HUES48 (cell line): ENCODE results near the gene WNK2.

Source experiments
- H3K27ac ChIP-seq: one replicate; pipeline ENCODE4 v1.7.0; 2013; ENCODE audit warnings: low read depth, low read length, inconsistent platforms
- H3K27me3 ChIP-seq: 2 replicates; pipeline ENCODE4 v1.6.1; 2013; ENCODE audit warnings: mild to moderate bottlenecking, low read length; ENCODE audit not compliant: control insufficient read depth, insufficient read depth
- H3K36me3 ChIP-seq: 2 replicates; pipeline ENCODE4 v1.6.1; 2013; ENCODE audit warnings: low read length; ENCODE audit not compliant: control insufficient read depth, insufficient read depth
- H3K4me1 ChIP-seq: 2 replicates; pipeline ENCODE4 v1.6.1; 2013; ENCODE audit warnings: mild to moderate bottlenecking, low read length; ENCODE audit not compliant: control insufficient read depth, insufficient read depth
- H3K4me3 ChIP-seq: 2 replicates; pipeline ENCODE4 v1.5.1; 2013; ENCODE audit warnings: mild to moderate bottlenecking, low read depth, low read length
- H3K9ac ChIP-seq: 2 replicates; pipeline ENCODE4 v1.6.1; 2013; ENCODE audit warnings: mild to moderate bottlenecking, low read depth, low read length, moderate library complexity
- H3K9me3 ChIP-seq: 2 replicates; pipeline ENCODE4 v1.6.1; 2013; ENCODE audit warnings: low read length; ENCODE audit not compliant: control insufficient read depth, insufficient read depth

Gene WNK2

GRCh38 chr9:93302586-93303257, 118.8 kb downstream of the WNK2 start:
- Histone ChIP-seq H3K9ac (no peak overlapping the region), H3K4me3 (no peak overlapping the region), H3K27me3 (no peaks in the 10 kb centered on the region), H3K4me1 (no peaks in the 10 kb centered on the region), H3K27ac (no peak overlapping the region), H3K36me3 (no peaks in the 10 kb centered on the region), H3K9me3 (no peaks in the 10 kb centered on the region)

DNA sequence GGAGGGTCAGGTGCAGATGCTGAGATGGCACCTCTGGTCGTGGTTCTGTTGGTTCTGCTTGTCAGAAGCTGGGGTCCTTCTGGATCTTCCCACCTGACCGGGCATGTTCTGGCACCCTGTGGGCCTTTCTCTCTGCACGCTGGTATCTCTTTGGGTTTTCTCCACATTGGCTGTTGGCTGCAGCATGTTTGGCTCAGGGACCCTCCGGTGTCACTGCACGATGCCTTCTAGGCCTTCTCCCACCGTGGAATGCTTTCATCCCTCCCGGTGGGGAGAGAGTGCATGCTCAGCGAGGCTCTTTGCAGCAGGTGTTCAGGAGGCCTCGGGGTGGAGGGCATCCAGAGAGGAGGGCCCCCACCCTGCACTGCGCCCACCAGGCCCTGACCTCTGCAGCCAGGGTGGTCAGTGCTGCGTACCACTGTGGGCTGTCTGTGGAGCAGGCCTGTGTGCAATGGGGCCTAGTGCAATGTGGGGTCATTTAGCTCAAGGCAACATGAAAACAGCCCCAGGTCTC, 119.4 kb downstream of the WNK2 start:
- no peak overlapping the region for H3K9ac ChIP-seq

DNA sequence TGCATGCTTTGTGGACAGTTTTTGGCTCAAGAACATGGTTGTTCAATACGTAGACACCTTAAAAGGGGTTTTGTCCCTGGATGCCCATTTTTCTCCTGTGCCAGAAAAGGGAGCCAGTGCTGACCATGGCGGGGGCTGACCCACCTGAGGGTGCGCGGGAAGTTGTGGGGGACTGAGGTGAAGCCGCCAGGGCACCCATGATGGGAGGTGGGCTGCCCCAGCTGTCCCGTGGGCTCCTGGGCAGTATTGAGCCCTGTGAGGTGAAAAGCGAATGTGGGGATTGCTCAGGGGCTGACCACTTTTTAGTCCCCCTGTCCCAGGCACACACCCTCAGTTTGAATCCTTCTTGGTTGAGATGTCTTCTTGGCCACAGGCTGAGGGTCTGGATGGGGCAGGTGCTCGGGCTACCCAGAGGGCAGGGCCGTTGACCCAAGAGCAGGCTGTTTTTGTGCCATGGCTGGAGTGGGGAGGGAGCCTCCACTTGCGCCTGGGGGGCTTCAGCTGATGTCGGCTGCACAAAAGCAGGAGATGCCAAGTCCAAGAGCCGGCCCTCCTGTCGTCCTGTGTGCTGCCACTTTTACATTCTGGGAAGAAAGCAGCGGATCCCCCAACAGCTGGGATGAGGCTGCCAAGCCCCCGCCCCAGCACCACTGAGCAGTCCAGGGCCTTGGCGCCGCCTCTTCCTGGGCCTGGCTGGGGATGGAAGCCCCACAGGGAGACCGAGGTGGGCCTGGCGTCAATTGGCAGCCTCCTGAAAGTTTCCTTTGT, 120.1 kb downstream of the WNK2 start:
- H3K4me3 ChIP-seq: no peak overlapping the region
- H3K9ac ChIP-seq: no peak overlapping the region
- H3K4me1 ChIP-seq: no peaks in the 10 kb centered on the region
- no peaks in the 10 kb centered on the region for H3K9me3 ChIP-seq
- H3K27ac ChIP-seq: no peak overlapping the region
- no peaks in the 10 kb centered on the region for H3K27me3 ChIP-seq
- H3K36me3 ChIP-seq: no peaks in the 10 kb centered on the region

More for the DNA sequence above, 119.4 kb downstream of the WNK2 start:
- Histone ChIP-seq H3K27ac (no peak overlapping the region), H3K36me3 (no peaks in the 10 kb centered on the region), H3K4me3 (no peak overlapping the region), H3K4me1 (no peaks in the 10 kb centered on the region), H3K27me3 (no peaks in the 10 kb centered on the region), H3K9me3 (no peaks in the 10 kb centered on the region)

GRCh38 chr9:93304574-93305496, 120.9 kb downstream of the WNK2 start:
- no peaks in the 10 kb centered on the region for H3K27me3 ChIP-seq
- H3K9me3 ChIP-seq: no peaks in the 10 kb centered on the region
- no peak overlapping the region for H3K9ac ChIP-seq
- no peak overlapping the region for H3K27ac ChIP-seq
- H3K4me3 ChIP-seq: no peak overlapping the region
- H3K4me1 ChIP-seq: no peaks in the 10 kb centered on the region
- no peaks in the 10 kb centered on the region for H3K36me3 ChIP-seq

- no peak overlapping the region for H3K4me3 ChIP-seq
- H3K9me3 ChIP-seq: no peaks in the 10 kb centered on the region
- H3K27me3 ChIP-seq: no peaks in the 10 kb centered on the region
- no peaks in the 10 kb centered on the region for H3K4me1 ChIP-seq
- no peaks in the 10 kb centered on the region for H3K36me3 ChIP-seq
- H3K9ac ChIP-seq: no peak overlapping the region
- no peak overlapping the region for H3K27ac ChIP-seq
These were observed 121.6 kb downstream of the WNK2 start for GRCh38 chr9:93305497-93306020.

DNA sequence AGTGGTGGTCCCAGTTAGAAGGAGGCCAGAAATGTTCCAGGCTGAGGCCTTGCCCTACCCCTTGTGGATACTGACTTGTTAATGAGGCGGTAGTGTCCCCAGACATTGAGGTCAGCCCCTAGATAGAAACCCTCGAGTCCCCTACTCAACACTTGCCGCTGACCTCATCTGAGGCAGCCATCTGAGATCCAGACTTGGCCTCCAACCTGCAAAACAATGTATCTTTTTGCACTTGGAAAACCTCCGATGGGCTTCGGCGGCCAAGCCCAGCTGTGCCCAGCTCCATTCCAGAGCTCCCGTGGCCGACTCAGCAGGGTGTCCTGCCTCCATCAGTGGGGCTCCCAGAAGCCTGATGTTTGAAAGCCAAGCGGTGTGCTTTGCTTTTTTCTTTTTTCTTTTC, 122.1 kb downstream of the WNK2 start:
- no peak overlapping the region for H3K9ac ChIP-seq
- H3K4me1 ChIP-seq: no peaks in the 10 kb centered on the region
- no peaks in the 10 kb centered on the region for H3K36me3 ChIP-seq
- no peaks in the 10 kb centered on the region for H3K27me3 ChIP-seq
- H3K4me3 ChIP-seq: no peak overlapping the region
- no peaks in the 10 kb centered on the region for H3K9me3 ChIP-seq
- H3K27ac ChIP-seq: no peak overlapping the region

DNA sequence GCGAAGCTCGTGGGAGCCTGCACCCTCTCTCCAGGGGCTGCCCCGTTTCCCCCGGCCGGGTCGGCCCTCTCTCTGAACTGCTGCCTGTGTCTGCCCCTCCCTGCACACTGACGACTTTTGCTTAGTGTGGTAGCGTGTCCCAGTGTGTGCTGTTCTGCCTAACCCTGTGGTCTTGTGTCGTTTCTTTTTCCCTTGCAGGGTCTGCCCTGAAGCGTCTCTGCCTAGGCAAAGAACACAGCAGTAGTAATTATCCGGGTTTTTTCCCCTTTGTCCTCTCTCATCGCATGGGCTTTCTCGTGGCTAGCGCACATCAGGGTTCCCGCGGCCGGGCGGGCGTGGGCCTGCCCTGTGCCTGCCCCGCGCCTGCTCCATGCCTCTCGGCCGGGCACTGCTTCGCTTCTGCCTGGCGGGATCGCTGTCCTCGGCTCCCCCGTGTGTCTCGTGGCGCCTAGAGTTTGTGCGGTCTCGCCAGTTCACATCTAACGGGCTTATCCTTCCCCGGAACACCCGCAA, 122.7 kb downstream of the WNK2 start:
- Histone ChIP-seq H3K36me3 (no peaks in the 10 kb centered on the region), H3K4me3 (no peak overlapping the region), H3K9ac (no peak overlapping the region), H3K9me3 (no peaks in the 10 kb centered on the region), H3K27me3 (no peaks in the 10 kb centered on the region), H3K4me1 (no peaks in the 10 kb centered on the region), H3K27ac (no peak overlapping the region)

- no peak overlapping the region for H3K4me3 ChIP-seq
- no peaks in the 10 kb centered on the region for H3K27me3 ChIP-seq
- H3K36me3 ChIP-seq: no peaks in the 10 kb centered on the region
- H3K4me1 ChIP-seq: no peaks in the 10 kb centered on the region
- H3K9me3 ChIP-seq: 0 out of 2 replicates have a peak, but pooled peaks cover 3% of the 10 kb centered on the region
- H3K27ac ChIP-seq: no peak overlapping the region
- H3K9ac ChIP-seq: no peak overlapping the region
These were observed 123.7 kb downstream of the WNK2 start for GRCh38 chr9:93307468-93308157.

DNA sequence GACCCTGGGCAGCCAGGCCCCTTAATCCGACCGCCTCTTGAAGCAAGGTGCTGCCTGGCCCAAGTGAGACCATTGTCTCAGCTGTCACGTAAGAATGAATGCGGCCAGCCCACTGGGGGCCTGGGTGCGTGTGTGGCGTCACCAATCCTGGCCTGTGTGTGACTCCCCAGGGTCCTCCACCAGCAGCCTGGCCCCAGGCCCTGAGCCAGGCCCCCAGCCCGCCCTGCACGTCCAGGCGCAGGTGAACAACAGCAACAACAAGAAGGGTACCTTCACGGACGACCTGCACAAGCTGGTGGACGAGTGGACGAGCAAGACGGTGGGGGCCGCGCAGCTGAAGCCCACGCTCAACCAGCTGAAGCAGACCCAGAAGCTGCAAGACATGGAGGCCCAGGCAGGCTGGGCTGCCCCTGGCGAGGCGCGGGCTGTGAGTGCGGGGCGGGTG, 124.2 kb downstream of the WNK2 start:
- Histone ChIP-seq H3K9me3 (0 out of 2 replicates have a peak, but pooled peaks cover 3% of the 10 kb centered on the region), H3K27ac (no peak overlapping the region), H3K4me1 (no peaks in the 10 kb centered on the region), H3K27me3 (no peaks in the 10 kb centered on the region), H3K4me3 (no peak overlapping the region), H3K9ac (no peak overlapping the region), H3K36me3 (no peaks in the 10 kb centered on the region)

DNA sequence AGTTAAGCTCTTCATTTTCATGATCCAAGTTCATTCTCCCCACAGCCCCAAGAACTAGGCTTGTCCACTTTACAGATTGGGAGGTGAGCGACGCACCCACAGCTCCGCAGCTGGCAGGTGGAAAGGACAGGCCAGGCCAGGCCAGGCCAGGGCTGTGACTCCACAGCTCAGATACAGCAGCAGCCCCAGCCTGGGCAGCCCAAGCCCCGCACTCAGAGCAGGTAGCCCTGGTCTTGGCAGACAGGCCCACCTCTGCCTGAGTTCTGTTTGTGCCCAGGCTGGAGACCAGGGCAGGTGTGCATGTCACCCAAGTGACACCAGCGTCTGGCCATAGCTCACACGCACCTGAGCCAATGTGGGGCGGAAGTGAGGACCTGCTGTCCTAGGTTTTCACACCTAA, 124.7 kb downstream of the WNK2 start:
- H3K27ac ChIP-seq: no peak overlapping the region
- H3K36me3 ChIP-seq: no peaks in the 10 kb centered on the region
- no peaks in the 10 kb centered on the region for H3K27me3 ChIP-seq
- no peaks in the 10 kb centered on the region for H3K4me1 ChIP-seq
- 0 out of 2 replicates have a peak, but pooled peaks cover 3% of the 10 kb centered on the region for H3K9me3 ChIP-seq
- no peak overlapping the region for H3K9ac ChIP-seq
- no peak overlapping the region for H3K4me3 ChIP-seq
